K562 (cell line): Measurements from ENCODE around the gene ARL6IP4. TPM values are rescaled to one million over a fixed set of nuclear protein-coding genes. Genes with fewer than 3 reads are reported as not detected.
A peak's percentile ranks its signal among the peaks of the same experiment; 100 is the strongest.

Source experiments
- CHAMP1 ChIP-seq: fragments of 450-650 bp; IDR thresholded peaks from 2 replicates; pipeline ENCODE4 v1.6.1; 2016; ENCODE audit warnings: mild to moderate bottlenecking
- ETV6 ChIP-seq, 3 experiments: fragments of 150-350 bp in 1 of 3; sonication (generic) in 1 of 3; formaldehyde crosslinking in 1 of 3; IDR thresholded peaks; 2 replicates each; pipeline versions ENCODE4 v1.6.1 to v1.8.0; 2014 to 2022; ENCODE audit warnings: borderline replicate concordance in 2 of 3, low read depth in 2 of 3, antibody characterized with exemption in 1 of 3, low read length in 1 of 3, mild to moderate bottlenecking in 1 of 3, missing genetic modification reagents in 1 of 3
- EWSR1 ChIP-seq: fragments of 450-650 bp; IDR thresholded peaks from 2 replicates; pipeline ENCODE4 v1.6.1; 2018; ENCODE audit warnings: borderline replicate concordance, mild to moderate bottlenecking, low read depth, moderate library complexity; ENCODE audit not compliant: partially characterized antibody
- MAX ChIP-seq: sonication (generic); formaldehyde crosslinking; IDR thresholded peaks from 2 replicates; pipeline ENCODE4 v1.9.0; 2022; ENCODE audit warnings: mild to moderate bottlenecking, missing genetic modification reagents
- NCOA6 ChIP-seq: fragments of 450-650 bp; IDR thresholded peaks from 2 replicates; pipeline ENCODE4 v1.6.1; 2017; ENCODE audit warnings: mild to moderate bottlenecking
- NFE2 ChIP-seq: IDR thresholded peaks from 2 replicates; pipeline ENCODE4 v1.6.1; 2014; ENCODE audit warnings: antibody characterized with exemption, low read depth
- PML ChIP-seq: IDR thresholded peaks from 2 replicates; pipeline ENCODE4 v1.6.1; 2012; ENCODE audit warnings: low read length, inconsistent platforms
- RBM25 ChIP-seq: fragments of 200-400 bp; formaldehyde crosslinking; IDR thresholded peaks from 2 replicates; pipeline ENCODE4 v1.6.1; 2018; ENCODE audit warnings: low read length, low read depth, moderate library complexity; ENCODE audit not compliant: severe bottlenecking
- RHOXF2B ChIP-seq: fragments of 250-450 bp; sonication (Bioruptor Pico); conservative IDR thresholded peaks from 2 replicates; pipeline ENCODE4 v1.5.1; 2021
- ZBTB5 ChIP-seq: fragments of 450-650 bp; IDR thresholded peaks from 2 replicates; pipeline ENCODE4 v1.6.1; 2017; ENCODE audit warnings: antibody characterized with exemption
- ZKSCAN8 ChIP-seq: fragments of 200-800 bp; sonication (Bioruptor generic); IDR thresholded peaks from 2 replicates; pipeline ENCODE4 v1.6.1; 2016; ENCODE audit warnings: missing genetic modification characterization, missing compliant biosample characterization
- ZNF445 ChIP-seq: fragments of 250-450 bp; sonication (Bioruptor Pico); IDR thresholded peaks from 2 replicates; pipeline ENCODE4 v1.4.0; 2020; ENCODE audit warnings: low read depth, mild to moderate bottlenecking, moderate library complexity
- polyA plus RNA-seq, 8 experiments: library from polyadenylated mRNA; depleted of rRNA in 4 of 8; stranded (reverse) in 5 of 8; unstranded in 3 of 8; fragments of >200 nt; fragmentation: Nextera tagmentation in 2 of 8; fragmentation: Illumina TruSeq in 1 of 8; extraction: Ambion mirVana in 2 of 8; extraction: Trizol in 1 of 8; gene quantifications; 2 replicates each; pipeline versions ENCODE4 v1.2.1 to v1.2.3, GENCODE V29; 2011 to 2014; ENCODE audit warnings: inconsistent platforms in 1 of 8, missing spikeins in 1 of 8
- total RNA-seq, 7 experiments: library from RNA; depleted of rRNA in 6 of 7; stranded (reverse); fragments of >200 nt in 6 of 7; fragmentation: Illumina TruSeq in 2 of 7; extraction: Trizol in 2 of 7; gene quantifications; 2 replicates each; pipeline versions ENCODE4 v1.2.1 to v1.2.3, GENCODE V29; 2011 to 2021; ENCODE audit warnings: low replicate concordance in 1 of 7
- TF ChIP-seq, protein P1 (sequence below): fragments of 250-450 bp; sonication (Bioruptor Pico); IDR thresholded peaks from 2 replicates; pipeline ENCODE4 v1.5.0; 2020; ENCODE audit warnings: mild to moderate bottlenecking, borderline replicate concordance

Gene ARL6IP4
- total and polyA plus RNA-seq, 9 of the 15 experiments (the other 6 are each of a cell fraction or from before 2014, with no cell fraction given) = 2.4 to 255 (median 151) TPM

- TF ChIP-seq CHAMP1 (no peak), NCOA6 (no peak), NFE2 (peak; percentile 41), ZKSCAN8 (CRISPR knock-in tag) (no peak), ETV6 (IDR thresholded peaks at IDR 0.05; ENCODE audit: borderline replicate concordance in 1 of 2, low read depth in 2 of 2, low read length in 1 of 2) (no peak), ETV6 (CRISPR knock-in tag; IDR thresholded peaks at IDR 0.05; ENCODE audit: borderline replicate concordance) (no peak), EWSR1 (no peak), RBM25 (peak; percentile 51), ZNF445 (CRISPR knock-in tag) (no peak), RHOXF2B (no peak), ZBTB5 (no peak), MAX (CRISPR knock-in tag) (no peak), PML (no peak)
- TF ChIP-seq, protein P1, sequence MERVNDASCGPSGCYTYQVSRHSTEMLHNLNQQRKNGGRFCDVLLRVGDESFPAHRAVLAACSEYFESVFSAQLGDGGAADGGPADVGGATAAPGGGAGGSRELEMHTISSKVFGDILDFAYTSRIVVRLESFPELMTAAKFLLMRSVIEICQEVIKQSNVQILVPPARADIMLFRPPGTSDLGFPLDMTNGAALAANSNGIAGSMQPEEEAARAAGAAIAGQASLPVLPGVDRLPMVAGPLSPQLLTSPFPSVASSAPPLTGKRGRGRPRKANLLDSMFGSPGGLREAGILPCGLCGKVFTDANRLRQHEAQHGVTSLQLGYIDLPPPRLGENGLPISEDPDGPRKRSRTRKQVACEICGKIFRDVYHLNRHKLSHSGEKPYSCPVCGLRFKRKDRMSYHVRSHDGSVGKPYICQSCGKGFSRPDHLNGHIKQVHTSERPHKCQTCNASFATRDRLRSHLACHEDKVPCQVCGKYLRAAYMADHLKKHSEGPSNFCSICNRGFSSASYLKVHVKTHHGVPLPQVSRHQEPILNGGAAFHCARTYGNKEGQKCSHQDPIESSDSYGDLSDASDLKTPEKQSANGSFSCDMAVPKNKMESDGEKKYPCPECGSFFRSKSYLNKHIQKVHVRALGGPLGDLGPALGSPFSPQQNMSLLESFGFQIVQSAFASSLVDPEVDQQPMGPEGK (CRISPR knock-in tag) = no peak
Measured at GRCh38 chr12:122934722-122935121, 45.8 kb upstream of the ARL6IP4 start (continued).
